Stimulated activated CD4-positive, alpha-beta T cell treated with anti-CD3 and anti-CD28 coated beads, Interleukin-12 subunit alpha, Interleukin-12 subunit beta, amount 100 ng/mL, for 24 hours (primary cell): Measurements from ENCODE around the gene GAA.
"Not testable (repeated sequence)": the region's sequence is repeated elsewhere in the genome, so short reads cannot be mapped to it uniquely, and the experiment has no call there.

ENCODE experiments used
- DNase-seq, 2 experiments: peaks; one replicate each; pipeline ENCODE4 v3.0.0-alpha.2; 2020; ENCODE audit warnings: low read depth in 2 of 2

The GAA gene

GRCh38 chr17:80083136-80083661 is 18.2 kb upstream of the GAA start:
- no peak for DNase-seq

DNA sequence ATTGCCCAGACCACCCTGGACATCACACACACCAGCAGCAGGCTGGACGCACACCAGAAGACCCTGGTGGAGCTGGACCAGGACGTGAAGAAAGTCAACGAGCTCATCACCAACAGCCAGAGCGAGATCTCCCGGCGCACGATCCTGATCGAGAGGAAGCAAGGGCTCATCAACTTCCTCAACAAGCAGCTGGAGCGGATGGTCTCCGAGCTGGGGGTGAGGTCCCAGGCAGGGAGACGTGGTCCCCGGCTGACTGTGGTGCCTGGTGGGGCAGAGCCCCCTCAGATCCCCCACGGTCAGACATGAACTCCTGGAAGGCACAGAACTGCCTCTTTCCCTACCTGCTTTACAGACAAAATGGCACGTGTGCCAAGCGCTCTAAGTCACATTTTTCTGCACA is 16.6 kb upstream of the GAA start:
- no peak for DNase-seq

DNA sequence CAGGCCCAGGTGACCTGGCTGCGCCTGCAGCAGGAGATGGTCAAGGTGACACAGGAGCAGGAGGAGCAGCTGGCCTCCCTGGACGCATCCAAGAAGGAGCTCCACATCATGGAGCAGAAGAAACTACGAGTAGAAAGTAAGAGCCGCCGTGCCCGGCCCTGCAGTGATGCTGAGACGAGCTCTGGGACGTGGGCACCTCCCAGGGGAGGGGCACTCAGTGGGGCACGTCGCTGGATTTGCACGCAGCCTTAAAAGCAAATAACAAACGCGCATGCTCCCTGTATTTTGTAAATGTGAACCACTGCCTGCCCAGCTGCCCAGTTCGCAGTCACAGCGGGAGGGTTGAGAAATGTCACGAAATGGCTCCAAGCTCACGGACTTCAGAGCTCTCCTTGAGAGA is 15.3 kb upstream of the GAA start:
- DNase-seq: no peak

DNA sequence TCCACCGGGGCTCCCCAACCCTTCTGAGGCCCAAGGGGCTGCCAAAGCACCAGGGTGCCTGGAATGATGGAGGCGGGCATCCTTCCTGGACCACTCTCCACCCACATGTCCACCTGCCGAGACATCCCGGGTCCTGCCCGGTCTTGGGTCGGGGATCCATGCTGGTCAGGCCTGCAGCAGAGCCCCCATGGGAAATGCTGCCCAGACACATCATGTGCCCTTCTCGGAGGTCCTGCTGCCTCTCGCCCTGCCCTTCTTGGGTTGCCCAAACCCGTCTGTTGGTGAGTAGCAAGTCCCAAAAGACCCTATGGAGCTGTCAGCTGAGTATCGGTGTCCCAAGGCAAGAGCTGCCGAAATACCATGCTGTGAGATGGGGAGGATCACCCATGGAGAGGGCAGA is 14.8 kb upstream of the GAA start:
- no peak for DNase-seq

DNA sequence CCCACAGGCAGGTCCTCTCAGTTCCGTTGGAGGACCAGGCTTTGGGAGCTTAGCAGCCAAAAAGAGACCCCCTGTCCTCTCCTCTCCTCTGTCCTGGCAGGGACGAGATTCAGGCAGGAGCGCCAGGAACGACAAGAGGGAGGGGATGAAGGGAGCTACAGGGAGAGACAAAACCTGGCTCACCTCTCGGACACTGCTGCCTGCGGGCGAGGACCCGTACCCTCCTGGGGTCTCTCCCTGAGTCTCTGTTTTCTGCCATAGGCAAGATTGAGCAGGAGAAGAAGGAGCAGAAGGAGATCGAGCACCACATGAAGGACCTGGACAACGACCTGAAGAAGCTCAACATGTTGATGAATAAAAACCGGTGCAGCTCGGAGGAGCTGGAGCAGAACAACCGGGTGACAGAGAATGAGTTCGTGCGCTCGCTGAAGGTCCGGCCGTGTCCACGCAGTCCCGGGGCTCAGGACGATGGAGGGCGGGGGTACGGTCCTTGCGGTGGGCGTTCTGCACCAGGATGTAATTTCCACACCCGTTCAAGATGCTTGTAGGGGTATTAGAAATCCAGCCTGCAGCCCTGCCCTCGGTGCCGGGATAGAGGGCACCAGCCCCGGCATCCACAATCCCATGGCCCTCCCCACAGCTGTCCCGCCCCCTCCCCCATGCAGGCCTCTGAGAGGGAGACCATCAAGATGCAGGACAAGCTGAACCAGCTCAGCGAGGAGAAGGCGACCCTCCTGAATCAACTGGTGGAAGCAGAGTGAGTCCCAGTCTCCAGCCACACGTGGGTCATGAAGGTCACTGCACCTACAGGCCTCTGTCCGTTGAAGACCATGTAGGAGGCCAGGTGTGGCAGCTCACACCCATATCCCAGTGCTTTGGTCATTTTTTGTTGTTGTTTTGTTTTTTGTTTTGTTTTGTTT is 13.8 kb upstream of the GAA start:
- DNase-seq: no peak

DNA sequence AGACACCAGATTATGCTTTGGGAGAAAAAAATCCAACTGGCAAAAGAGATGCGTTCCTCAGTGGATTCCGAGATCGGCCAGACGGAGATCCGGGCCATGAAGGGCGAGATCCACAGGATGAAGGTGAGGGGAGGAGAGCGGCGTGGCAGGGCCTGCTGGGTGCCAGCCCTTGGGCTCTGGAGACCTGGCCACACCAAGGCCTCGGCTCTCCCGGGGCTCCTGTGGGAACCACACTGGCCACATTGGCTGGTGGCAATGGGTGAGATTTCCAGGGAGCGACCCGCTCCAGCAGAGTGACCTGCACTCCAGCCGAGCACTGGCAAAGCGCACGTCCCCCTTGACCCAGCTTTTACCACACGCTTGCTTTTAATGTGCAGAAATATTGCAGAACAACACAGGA is 11.6 kb upstream of the GAA start:
- DNase-seq: no peak

DNA sequence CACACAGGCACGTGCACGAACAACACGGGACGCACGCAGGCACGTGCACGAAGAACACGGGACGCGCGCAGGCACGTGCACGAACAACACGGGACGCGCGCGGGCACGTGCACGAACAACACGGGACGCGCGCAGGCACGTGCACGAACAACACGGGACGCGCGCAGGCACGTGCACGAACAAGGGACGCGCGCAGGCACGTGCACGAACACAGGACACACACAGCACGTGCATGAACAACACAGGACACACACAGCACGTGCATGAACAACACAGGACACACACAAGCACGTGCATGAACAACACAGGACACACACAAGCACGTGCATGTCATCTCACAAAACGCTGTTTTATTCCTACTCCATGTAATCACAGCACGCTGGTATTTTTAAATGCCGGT is 11.2 kb upstream of the GAA start:
- not testable (repeated sequence) for DNase-seq

DNA sequence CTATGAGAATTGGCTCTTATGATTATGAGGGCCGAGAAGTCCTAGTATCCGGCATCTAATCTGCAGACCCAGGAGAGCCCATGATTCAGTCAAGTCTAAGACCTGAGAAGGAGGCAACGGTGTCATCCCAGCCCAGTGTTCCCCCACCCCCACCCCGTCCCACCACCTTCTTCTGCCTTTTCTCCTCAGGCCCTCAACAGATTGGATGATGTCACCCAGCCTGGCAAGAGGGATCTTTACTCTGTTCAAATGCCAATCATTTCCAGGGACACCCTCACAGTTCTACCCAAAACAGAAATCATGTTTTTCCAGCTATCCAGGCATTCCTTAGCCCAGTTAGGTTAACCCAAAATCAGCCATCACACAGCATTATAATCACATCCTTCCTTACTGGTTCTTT is 10.0 kb upstream of the GAA start:
- DNase-seq: no peak

GRCh38 chr17:80092959-80093358 is 8.4 kb upstream of the GAA start:
- no peak for DNase-seq

- DNase-seq: no peak
Observed at GRCh38 chr17:80095038-80095843, 6.1 kb upstream of the GAA start.

DNA sequence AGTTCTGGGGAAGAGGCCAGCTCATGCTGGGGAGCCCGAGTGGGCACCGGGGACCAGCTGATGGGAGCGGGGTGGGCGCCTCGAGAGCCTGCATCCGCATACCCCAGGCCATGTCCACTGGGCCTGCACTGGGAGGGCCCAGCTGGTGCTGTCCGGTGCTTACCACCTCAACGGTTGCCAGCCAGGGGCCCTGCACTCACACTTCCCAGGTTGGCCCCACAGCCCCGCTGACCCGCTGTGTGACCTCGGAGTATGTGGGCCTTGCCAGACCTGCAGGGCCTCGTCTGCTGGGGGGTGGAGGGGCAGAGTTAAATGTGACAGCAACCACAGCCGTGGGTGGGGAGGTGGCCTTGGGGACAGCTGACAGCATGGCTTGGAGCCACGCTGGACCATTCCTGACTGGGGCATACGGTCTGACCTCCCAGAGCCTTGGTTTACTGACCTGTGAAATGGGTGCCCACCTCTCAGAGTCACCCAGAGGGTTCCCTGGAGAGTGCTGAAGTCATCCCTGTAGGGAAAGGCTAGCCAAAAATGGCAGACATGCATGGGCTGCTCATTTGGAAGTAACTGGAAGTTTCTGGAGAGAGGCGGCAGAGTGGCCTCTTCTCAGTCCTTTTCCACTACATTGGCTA is 5.4 kb upstream of the GAA start:
- no peak for DNase-seq

GRCh38 chr17:80096561-80097021 is 4.8 kb upstream of the GAA start:
- DNase-seq: no peak

DNA sequence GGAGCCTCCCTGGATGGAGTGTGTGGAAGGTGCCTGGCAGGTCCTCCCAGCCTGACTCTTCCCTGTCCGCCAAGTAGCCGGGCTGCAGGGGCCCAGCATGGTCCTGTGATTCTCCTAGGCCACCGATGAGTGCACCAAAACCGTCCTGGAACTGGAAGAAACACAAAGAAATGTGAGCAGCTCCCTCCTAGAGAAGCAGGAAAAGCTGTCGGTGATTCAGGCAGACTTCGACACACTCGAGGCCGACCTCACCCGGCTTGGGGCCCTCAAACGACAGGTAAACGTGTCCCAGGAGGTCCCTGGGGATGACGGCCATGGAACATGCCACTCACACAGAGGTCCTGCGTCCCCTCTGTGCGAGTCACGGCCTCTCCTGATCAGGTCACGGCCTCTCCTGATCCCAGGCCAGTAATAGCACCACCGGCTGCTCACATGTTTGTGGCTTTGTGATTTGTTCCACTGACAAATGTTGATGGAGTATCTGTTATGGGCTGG is 4.2 kb upstream of the GAA start:
- no peak for DNase-seq

GRCh38 chr17:80097844-80098691 is 3.3 kb upstream of the GAA start:
- no peak for DNase-seq

DNA sequence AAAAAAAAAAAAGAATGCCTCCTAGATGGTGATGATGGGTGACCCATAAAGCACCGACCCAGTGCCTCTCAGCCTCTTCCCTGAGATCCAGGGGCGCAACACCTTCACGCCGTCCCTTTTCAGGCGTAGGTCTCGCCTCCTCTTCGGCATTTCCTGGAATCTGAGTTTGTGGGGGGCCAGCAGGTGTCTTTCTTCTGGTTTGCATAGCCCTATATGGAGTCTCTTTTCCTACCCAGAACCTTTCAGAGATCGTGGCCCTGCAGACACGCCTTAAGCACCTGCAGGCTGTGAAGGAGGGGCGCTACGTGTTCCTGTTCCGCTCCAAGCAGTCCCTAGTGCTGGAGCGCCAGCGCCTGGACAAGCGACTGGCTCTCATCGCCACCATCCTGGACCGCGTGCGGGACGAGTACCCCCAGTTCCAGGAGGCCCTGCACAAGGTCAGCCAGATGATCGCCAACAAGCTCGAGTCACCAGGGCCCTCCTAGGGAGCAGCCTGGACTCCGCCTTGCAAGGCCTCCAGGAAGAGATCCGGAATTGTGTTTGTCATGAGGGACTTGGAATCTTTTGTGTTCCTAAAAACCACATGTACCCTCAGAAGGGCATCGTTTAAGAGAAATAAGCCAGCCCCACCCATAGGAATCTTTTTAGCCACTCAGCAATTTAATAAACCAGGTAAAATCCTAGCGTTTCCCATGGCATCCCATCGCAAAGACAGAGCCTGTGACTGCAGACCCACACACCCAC is 1.9 kb upstream of the GAA start:
- no peak for DNase-seq

GRCh38 chr17:80100035-80100323 is 1.4 kb upstream of the GAA start:
- no peak for DNase-seq

DNA sequence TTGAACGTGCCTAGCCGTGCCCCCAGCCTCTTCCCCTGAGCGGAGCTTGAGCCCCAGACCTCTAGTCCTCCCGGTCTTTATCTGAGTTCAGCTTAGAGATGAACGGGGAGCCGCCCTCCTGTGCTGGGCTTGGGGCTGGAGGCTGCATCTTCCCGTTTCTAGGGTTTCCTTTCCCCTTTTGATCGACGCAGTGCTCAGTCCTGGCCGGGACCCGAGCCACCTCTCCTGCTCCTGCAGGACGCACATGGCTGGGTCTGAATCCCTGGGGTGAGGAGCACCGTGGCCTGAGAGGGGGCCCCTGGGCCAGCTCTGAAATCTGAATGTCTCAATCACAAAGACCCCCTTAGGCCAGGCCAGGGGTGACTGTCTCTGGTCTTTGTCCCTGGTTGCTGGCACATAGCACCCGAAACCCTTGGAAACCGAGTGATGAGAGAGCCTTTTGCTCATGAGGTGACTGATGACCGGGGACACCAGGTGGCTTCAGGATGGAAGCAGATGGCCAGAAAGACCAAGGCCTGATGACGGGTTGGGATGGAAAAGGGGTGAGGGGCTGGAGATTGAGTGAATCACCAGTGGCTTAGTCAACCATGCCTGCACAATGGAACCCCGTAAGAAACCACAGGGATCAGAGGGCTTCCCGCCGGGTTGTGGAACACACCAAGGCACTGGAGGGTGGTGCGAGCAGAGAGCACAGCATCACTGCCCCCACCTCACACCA is 724 bp downstream of the GAA start:
- DNase-seq: no peak

GRCh38 chr17:80102664-80103448 is 1.5 kb downstream of the GAA start:
- no peak for DNase-seq

GRCh38 chr17:80103449-80104085 is 2.2 kb downstream of the GAA start:
- no peak for DNase-seq
